ENCODE measurements around the gene NEDD9.

- TF ChIP-seq KAT8 (CRISPR knock-in tag; IDR thresholded peaks at IDR 0.05) (no peak), CTCF (CRISPR knock-in tag; IDR thresholded peaks at IDR 0.05) (no peak)
Measured at GRCh38 chr6:11190625-11191245, 41.7 kb downstream of the NEDD9 start.

All from HepG2 (cell line).